PC-3 (cell line): Measurements from ENCODE around the gene ZNF277.

Source experiments
- CTCF ChIP-seq: fragments of 300-600 bp; sonication (generic); conservative IDR thresholded peaks from 2 replicates; pipeline ENCODE4 v1.5.1; 2017; ENCODE audit warnings: antibody characterized with exemption, low read depth, mild to moderate bottlenecking, low read length
- EZH2 ChIP-seq: fragments of 300-600 bp; sonication (generic); IDR thresholded peaks from one replicate; pipeline ENCODE4 v1.6.1; 2017; ENCODE audit warnings: antibody characterized with exemption, mild to moderate bottlenecking, low read length; ENCODE audit not compliant: unreplicated experiment
- EZH2phosphoT487 ChIP-seq: fragments of 300-600 bp; sonication (generic); IDR thresholded peaks from 2 replicates; pipeline ENCODE4 v1.6.1; 2018; ENCODE audit warnings: mild to moderate bottlenecking, antibody characterized with exemption, low read length, borderline replicate concordance

GRCh38 chr7:112341464-112341863 lies 135.0 kb downstream of the ZNF277 start:
- no peak for TF ChIP-seq CTCF
- no peak for TF ChIP-seq EZH2
- no peak for TF ChIP-seq EZH2phosphoT487
